GM10266 (cell line): ENCODE measurements around the gene LRP10.

Experiments used
- DNase-seq: peaks from one replicate; pipeline ENCODE4 v3.0.0; 2012; ENCODE audit errors: extremely low spot score
- TF ChIP-seq, protein P1 (sequence below): IDR thresholded peaks from 2 replicates; pipeline ENCODE4 v1.5.1; 2012; ENCODE audit warnings: mild to moderate bottlenecking, low read depth; ENCODE audit not compliant: control insufficient read depth, insufficient read depth; ENCODE audit errors: missing control alignments

LRP10 gene

DNA sequence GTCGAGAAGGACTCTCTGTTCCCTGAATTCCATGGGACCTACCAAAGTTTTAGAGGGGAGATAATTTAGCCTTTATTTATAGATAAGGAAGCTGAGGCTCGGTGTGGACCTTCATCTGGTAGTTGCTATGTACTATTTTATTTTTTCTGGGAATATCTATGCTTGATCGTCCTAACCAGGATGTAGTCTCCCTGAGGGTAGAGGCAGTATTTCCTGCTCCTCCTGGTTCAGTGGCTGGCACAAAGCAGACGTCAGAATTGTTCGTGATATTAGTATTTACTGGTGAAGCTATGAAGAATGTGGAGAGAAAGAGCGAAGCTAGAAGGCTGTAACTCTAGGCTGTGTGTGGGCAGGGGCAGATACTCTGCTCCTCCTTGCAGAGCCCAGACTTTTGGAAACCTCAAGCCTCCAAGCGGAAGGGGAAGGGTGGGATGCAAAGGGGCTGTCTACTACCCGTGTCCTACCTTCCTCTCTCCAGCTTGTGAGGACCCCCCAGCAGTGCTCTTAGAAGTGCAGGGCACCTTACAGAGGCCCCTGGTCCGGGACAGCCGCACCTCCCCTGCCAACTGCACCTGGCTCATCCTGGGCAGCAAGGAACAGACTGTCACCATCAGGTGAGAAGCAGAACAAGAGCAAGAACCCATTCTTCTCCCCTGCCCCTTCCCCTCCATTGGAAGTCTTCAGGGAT is 1.4 kb downstream of the LRP10 start:
- TF ChIP-seq, protein P1, sequence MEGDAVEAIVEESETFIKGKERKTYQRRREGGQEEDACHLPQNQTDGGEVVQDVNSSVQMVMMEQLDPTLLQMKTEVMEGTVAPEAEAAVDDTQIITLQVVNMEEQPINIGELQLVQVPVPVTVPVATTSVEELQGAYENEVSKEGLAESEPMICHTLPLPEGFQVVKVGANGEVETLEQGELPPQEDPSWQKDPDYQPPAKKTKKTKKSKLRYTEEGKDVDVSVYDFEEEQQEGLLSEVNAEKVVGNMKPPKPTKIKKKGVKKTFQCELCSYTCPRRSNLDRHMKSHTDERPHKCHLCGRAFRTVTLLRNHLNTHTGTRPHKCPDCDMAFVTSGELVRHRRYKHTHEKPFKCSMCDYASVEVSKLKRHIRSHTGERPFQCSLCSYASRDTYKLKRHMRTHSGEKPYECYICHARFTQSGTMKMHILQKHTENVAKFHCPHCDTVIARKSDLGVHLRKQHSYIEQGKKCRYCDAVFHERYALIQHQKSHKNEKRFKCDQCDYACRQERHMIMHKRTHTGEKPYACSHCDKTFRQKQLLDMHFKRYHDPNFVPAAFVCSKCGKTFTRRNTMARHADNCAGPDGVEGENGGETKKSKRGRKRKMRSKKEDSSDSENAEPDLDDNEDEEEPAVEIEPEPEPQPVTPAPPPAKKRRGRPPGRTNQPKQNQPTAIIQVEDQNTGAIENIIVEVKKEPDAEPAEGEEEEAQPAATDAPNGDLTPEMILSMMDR, result no peak
- DNase-seq, result peak; percentile 16

DNA sequence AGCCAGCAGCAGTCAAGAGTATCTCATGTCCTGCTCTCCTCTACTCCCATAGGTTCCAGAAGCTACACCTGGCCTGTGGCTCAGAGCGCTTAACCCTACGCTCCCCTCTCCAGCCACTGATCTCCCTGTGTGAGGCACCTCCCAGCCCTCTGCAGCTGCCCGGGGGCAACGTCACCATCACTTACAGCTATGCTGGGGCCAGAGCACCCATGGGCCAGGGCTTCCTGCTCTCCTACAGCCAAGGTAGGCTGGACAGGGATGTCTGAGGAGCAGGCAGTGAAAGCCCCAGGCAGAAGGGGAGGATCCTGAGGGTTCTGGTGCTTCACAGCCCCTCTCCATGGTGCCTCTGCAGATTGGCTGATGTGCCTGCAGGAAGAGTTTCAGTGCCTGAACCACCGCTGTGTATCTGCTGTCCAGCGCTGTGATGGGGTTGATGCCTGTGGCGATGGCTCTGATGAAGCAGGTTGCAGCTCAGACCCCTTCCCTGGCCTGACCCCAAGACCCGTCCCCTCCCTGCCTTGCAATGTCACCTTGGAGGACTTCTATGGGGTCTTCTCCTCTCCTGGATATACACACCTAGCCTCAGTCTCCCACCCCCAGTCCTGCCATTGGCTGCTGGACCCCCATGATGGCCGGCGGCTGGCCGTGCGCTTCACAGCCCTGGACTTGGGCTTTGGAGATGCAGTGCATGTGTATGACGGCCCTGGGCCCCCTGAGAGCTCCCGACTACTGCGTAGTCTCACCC is 3.6 kb downstream of the LRP10 start:
- TF ChIP-seq, protein P1, result no peak
- DNase-seq, result no peak

DNA sequence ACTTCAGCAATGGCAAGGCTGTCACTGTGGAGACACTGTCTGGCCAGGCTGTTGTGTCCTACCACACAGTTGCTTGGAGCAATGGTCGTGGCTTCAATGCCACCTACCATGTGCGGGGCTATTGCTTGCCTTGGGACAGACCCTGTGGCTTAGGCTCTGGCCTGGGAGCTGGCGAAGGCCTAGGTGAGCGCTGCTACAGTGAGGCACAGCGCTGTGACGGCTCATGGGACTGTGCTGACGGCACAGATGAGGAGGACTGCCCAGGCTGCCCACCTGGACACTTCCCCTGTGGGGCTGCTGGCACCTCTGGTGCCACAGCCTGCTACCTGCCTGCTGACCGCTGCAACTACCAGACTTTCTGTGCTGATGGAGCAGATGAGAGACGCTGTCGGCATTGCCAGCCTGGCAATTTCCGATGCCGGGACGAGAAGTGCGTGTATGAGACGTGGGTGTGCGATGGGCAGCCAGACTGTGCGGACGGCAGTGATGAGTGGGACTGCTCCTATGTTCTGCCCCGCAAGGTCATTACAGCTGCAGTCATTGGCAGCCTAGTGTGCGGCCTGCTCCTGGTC is 4.3 kb downstream of the LRP10 start:
- TF ChIP-seq, protein P1, result no peak
- no peak for DNase-seq

DNA sequence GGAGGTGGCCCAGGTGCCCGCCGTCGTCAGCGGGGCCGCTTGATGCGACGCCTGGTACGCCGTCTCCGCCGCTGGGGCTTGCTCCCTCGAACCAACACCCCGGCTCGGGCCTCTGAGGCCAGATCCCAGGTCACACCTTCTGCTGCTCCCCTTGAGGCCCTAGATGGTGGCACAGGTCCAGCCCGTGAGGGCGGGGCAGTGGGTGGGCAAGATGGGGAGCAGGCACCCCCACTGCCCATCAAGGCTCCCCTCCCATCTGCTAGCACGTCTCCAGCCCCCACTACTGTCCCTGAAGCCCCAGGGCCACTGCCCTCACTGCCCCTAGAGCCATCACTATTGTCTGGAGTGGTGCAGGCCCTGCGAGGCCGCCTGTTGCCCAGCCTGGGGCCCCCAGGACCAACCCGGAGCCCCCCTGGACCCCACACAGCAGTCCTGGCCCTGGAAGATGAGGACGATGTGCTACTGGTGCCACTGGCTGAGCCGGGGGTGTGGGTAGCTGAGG is 5.5 kb downstream of the LRP10 start:
- TF ChIP-seq, protein P1, result no peak

DNA sequence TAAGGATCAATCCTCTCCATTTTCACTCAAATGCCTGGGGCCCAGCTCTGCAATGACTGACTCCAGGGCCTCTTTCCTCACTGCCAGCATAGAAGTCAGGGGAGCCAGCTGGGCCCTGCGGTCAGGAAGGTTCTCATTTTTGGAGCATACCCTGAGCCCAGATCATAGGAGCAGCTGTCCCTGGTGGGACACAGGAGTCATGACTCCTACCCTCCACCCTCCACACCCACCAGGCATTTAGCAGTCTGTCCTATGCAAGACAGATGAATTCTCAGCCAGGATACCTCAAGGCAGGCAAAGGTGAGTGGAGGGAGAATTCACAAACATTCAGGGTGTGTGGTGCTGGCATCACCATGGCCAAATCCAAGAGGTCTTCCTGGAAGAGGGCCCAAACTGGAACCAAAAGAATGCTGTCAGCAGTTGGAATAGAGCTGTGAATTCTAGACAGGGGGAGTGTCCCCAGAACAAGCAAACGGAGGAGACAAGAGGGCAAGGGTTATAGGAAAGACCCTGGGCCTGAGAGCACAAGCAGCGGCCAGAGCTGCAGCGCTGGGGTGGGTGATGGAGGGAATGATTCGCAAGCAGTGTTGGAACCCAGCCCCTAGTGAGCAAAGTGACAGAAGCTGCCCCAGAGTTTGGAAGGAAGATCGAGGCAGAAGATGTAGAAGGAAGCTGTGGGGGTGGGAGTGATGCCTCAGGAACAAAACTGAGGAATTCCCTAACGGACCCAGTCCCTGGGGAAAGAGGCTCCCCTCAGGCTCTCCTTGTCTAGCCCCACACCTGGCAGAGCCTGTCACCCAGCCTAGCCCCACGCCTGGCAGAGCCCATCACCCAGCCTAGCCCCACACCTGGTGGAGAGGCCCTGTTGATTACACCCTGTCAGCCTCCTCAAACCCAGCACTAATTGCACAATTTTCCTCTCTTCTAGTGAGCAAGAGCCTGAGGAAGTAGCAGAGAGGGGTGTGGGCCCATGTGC is 7.0 kb downstream of the LRP10 start:
- TF ChIP-seq, protein P1, result no peak

More for the DNA sequence above, 5.5 kb downstream of the LRP10 start:
- no peak for DNase-seq

DNA sequence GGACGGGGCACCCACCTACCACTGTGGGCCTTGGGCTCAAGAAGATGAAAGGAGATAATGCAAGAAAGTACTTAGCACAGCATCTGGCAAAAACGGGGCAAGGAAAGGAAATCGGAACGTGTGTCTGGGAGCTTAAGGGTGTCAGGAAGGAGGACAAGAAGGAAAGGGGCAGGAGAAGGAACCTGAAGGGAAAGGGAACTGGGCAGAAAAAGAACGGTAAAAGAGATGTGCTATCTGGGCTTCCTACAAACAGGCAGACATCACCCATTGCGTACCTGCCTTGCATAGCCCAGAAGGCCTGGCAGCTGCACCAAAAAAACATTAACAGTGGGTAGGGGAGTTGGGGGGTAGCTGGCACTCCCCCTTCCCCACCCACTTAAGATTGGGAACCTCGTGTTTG is 10.5 kb downstream of the LRP10 start:
- peak; percentile 18 for DNase-seq
- TF ChIP-seq, protein P1, result no peak

More for the DNA sequence above, 7.0 kb downstream of the LRP10 start:
- DNase-seq, result peak; percentile 11
